GM18520 (cell line): ENCODE results near the gene TRIO.

Source experiments
- ATAC-seq: cut with Tn5 transposase; IDR thresholded peaks from one replicate; pipeline ENCODE4 v1.9.1; 2021; ENCODE audit not compliant: unreplicated experiment

TRIO gene

DNA sequence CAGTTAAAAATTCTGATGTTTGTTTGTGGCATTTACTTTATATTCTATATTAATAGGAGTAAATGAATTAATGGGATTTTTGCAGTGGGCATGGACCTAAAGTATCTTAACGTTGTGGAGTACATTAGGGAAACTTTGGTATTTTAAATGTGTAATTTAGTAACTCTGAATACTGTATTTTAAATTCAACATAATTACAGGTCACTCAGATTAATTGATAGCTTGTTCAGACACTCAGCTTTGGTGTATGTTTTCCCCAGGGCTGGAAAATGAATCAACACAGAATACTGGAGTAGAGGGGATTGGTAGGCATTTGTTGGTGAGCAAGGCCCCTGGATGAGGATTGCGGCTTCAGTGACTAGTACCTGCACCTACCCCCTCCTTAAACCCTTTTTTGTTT is 117.5 kb downstream of the TRIO start:
- no peak for ATAC-seq

- no peak for ATAC-seq
Observed at GRCh38 chr5:14261235-14261634, 118.1 kb downstream of the TRIO start.

GRCh38 chr5:14261856-14262611 is 118.9 kb downstream of the TRIO start:
- ATAC-seq: no peak

- no peak for ATAC-seq
Observed at GRCh38 chr5:14263113-14263512, 120.0 kb downstream of the TRIO start.

DNA sequence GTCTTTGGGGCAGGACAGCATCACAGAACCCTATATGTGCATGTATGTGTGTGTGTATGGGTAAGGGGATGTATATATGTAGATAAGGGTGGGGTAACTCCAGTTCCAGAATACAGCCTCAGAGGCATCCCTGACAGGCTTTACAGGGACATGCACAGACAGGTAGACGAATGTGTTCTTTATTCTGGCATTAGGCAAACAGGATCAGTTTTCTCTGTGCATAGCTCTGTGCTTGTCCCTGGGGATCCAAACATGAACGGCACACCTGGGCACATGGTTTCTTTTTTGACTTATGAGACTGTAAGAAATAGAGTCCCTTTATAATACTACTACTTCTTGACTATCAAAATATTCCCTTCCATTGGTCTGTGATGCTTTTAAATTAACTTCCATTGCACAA is 120.6 kb downstream of the TRIO start:
- ATAC-seq: no peak

GRCh38 chr5:14264605-14265316 is 121.6 kb downstream of the TRIO start:
- peak; percentile 87 for ATAC-seq

GRCh38 chr5:14265570-14265969 is 122.4 kb downstream of the TRIO start:
- no peak for ATAC-seq

DNA sequence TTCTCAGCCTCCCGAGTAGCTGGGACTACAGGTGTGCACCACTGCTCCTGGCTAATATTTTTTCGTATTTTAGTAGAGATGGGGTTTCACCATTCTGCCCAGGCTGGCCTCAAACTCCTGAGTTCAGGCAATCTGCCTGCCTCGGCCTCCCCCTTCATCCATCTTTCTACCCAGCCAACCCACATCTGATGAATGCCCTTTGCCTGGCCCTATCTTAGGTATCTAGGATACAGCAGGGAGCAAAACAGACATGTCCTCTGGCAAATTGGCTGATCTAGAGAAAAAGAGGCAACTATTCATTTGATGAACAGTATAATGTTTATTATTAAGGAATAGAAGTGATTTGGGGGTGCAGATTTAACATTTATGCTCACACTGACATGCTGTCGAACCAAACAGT is 123.0 kb downstream of the TRIO start:
- no peak for ATAC-seq

DNA sequence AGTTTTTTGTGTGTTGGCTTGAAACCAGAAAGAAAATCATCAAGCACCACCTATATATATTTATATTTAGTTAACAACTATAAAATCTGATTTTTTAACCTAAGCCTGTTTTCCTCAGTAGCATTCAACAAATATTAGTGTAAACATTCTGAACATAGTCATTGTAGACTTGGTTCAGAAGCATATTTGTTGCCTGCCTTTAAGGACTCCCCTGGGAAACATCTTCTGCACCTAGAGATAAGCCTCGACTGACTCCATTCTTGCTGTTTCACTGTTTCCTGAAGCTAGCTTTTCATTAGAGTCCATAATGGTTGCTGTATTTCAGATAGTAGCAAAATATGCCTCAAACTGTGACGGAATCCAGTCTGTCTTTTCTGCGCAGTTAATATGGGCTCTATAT is 123.5 kb downstream of the TRIO start:
- ATAC-seq: no peak

DNA sequence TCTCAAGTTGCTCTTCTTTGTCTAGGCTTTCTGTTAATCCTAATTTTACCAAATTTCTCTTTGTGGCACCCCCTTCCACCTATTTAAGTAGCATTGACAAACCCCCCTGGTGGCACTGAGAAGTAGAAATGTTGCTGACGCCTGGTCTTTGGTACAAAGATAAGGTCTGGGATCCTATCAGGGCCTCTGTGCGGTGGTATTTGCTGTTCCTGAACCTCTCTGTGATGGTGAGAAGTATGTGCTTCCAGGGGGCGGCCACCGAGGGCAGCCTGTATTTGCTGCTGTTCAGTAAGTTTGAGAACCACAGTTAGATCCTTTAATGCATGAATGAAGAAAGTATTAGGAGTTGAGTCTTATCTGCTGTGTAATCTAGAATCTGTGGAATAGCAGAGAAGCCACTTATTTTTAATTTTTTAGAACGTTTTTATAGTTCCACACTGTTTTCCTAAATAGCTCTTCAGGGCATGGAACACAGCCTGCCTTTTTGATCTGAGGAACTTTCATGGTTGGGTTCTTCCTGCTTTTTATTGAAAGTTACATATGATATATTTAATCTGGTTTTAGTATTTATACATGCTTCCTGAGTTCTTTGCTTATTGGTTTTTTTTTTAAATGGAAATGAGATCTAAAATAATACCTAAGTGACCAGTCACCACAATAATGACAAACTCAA is 124.2 kb downstream of the TRIO start:
- ATAC-seq: no peak

GRCh38 chr5:14267991-14268708 is 125.0 kb downstream of the TRIO start:
- no peak for ATAC-seq

DNA sequence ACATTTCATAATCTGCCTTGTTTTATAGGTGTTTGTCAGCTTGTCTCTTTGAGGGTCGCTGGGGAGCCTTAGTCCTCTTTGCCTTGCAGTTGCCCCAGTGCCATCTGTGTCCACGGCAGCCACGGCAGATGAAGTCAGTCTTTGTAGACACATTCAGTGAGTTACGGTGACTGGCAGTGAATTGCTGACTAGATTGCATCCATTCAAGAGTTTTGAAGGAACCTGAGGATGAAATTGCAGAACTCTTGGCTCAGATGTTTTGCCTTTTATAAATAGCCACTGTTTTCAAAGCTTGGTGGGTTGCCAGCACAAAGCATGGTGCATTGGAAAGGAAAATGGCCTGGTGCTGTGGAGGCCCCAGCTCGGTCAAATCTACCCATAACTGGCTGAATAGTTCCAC is 125.6 kb downstream of the TRIO start:
- no peak for ATAC-seq

DNA sequence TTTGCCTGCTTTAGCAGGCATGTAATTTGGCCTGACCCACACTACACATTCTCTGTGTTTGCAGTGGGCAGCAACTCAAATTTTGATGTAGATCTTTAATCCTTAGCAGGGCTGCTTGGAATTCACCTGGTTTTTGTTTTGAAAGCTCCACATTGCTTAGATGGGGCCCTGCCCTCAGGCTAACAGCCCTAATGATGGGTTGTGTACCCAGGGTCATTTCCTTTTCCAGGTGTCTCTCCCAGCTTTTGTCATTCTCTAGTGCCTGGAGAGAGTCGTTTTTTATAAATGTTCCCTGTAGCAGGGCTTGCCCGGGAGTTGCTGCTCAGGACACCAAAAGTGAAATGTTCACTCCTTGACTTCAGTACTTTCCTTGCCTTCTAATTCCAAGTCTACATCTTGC is 126.3 kb downstream of the TRIO start:
- ATAC-seq: no peak

DNA sequence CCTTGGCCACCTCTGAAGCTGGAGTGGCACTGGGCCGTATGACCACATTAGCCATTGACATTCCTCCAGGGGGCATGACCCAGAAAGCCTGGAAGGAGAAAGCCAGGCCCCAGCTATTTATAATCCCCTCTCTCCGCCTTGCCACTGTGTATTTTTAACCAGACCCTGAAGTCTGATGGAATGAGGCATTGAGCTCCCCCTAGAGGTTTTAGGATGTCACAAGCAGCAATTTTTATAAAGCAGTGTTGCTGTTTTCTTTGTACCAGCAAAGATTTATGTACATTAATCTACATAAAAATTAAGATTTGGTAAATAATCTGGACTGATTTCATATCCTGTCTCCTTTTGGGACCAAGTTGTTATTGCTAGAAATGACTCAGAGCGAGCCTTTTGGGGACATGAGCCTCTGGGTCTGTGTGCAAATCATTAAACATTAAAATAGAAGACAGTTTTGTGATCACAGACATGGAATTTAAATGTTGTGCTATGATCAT is 127.1 kb downstream of the TRIO start:
- no peak for ATAC-seq

- no peak for ATAC-seq
Observed at GRCh38 chr5:14272548-14273205, 129.5 kb downstream of the TRIO start.

DNA sequence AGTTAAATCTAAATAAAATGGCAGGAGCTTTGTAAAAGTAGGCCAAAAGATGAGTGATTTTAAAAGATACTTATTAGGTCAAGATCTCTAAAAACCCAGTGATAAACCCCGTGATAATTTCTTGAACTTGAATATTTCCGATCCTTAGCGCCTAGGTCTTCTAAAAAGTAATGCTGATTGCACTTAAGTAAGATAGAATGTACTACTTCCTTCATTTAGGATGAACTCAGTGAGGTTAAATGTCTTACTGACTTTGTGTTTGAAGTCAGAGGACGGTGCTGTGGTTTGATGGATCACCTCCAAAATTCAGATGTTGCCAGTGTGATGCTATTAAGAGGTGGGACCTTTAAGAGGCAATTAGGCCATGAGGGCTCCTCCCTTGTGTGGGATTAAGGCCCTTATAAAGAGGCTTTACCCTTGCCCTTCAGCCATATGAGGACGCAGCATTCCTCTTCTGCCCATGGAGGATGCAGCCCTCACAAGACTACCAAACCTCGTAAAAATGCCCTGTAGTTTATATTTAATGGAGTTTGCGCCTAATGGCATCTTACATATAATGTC is 130.1 kb downstream of the TRIO start:
- no peak for ATAC-seq

- no peak for ATAC-seq
Observed at GRCh38 chr5:14276380-14276779, 133.2 kb downstream of the TRIO start.

- ATAC-seq: no peak
Observed at GRCh38 chr5:14277385-14278320, 134.5 kb downstream of the TRIO start.

DNA sequence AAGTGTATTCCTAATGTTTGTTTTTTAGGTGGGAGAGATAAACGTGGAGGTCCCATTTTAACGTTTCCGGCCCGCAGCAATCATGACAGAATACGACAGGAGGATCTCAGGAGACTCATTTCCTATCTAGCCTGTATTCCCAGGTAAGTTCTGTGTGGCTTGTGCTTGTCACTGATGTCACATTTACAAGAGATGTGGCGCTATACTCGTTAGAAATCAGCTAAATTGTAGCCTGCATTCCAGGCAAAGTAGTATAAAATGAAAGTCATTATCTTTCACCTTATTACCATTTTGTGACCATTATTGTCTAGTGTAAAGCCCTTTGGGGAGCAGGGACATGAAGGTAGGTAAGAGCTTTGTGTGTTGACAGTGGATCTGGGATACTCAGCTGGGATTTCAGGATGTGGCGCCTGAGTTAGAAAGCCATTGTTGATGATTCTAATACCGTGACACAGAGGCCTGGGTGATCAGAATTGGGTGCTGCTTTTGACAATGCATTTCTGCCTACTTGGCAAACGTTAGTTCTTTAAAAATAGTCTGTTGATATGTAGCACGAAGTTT is 137.2 kb downstream of the TRIO start:
- no peak for ATAC-seq
